Heart left ventricle (tissue), 13 donors: ENCODE measurements around the gene IL3RA.

ENCODE experiments used
- POLR2A ChIP-seq, 2 donors: fragments of 450-650 bp; IDR thresholded peaks; one replicate each; pipeline ENCODE4 v1.6.1; 2017; ENCODE audit warnings: antibody characterized with exemption in 2 of 2, mild to moderate bottlenecking in 2 of 2, moderate library complexity in 2 of 2
- TF ChIP-seq, protein P1 (sequence below), 12 donors: fragments of 200-600 bp; sonication (generic) in 4 of 12; IDR thresholded peaks; one replicate each; pipeline versions ENCODE4 v1.5.0 to v1.8.0; 2018 to 2022; ENCODE audit warnings: antibody characterized with exemption in 12 of 12, mild to moderate bottlenecking in 5 of 12
- donor health status: ischemic (EF 13 %, LVEDD 7.1; RV severe dilation, severe dysfunction).
- donor health status: DM: no; HTN: yes; CAD: no.
- donor health status: DM: no; HTN: no; CAD: no.
- donor health status: ischemic (EF 25% LVEDD 6.9; RV normal size, moderate dysfunction).
- donor health status: ischemic (EF 25% LVEDD 5.7; RV mildly dilated, moderate dysfunction).
- donor health status: ischemic (EF 35%, LVEDD 5.7; RV mildly dilated, moderate dysfunction).
- donor health status: nonischemic (EF 11% LVEDD 7.7; RV severe dilation, severe dysfunction).
- donor health status: DM: yes; HTN: yes; CAD: no.
- donor health status: PGD.
- donor health status: ischemic (EF 29% LVEDD 5.4; RV normal size, mild dysfunction).
- donor health status: nonischemic (EF 23%, LVEDD 6.1; RV moderate dilation, normal function).

GRCh38 chrX:1321674-1322073, 14.9 kb upstream of the IL3RA start:
- TF ChIP-seq, protein P1, sequence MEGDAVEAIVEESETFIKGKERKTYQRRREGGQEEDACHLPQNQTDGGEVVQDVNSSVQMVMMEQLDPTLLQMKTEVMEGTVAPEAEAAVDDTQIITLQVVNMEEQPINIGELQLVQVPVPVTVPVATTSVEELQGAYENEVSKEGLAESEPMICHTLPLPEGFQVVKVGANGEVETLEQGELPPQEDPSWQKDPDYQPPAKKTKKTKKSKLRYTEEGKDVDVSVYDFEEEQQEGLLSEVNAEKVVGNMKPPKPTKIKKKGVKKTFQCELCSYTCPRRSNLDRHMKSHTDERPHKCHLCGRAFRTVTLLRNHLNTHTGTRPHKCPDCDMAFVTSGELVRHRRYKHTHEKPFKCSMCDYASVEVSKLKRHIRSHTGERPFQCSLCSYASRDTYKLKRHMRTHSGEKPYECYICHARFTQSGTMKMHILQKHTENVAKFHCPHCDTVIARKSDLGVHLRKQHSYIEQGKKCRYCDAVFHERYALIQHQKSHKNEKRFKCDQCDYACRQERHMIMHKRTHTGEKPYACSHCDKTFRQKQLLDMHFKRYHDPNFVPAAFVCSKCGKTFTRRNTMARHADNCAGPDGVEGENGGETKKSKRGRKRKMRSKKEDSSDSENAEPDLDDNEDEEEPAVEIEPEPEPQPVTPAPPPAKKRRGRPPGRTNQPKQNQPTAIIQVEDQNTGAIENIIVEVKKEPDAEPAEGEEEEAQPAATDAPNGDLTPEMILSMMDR (IDR thresholded peaks at IDR 0.05) = no peak
- no peak for TF ChIP-seq POLR2A (IDR thresholded peaks at IDR 0.05)
